Vagina (tissue), 2 donors: ENCODE results near the gene PTBP1. TPM values are rescaled to one million over a fixed set of nuclear protein-coding genes. Genes with fewer than 3 reads are reported as not detected.

Experiments used
- DNase-seq, 2 donors: peaks; one replicate each; pipeline ENCODE4 v3.0.0-alpha.2; 2017; ENCODE audit errors: extremely low spot score in 2 of 2
- H3K27ac ChIP-seq: fragments of 200-600 bp; sonication (generic); one replicate; pipeline ENCODE4 v1.5.1; 2019
- H3K27me3 ChIP-seq: fragments of 200-600 bp; sonication (generic); one replicate; pipeline ENCODE4 v1.5.1; 2019
- H3K36me3 ChIP-seq, 2 donors: fragments of 200-600 bp; sonication (generic); one replicate each; pipeline ENCODE4 v1.5.1; 2017 to 2019
- H3K4me1 ChIP-seq: fragments of 200-600 bp; sonication (generic); one replicate; pipeline ENCODE4 v1.5.1; 2019
- H3K4me3 ChIP-seq, 2 donors: fragments of 200-600 bp; sonication (generic); 1 replicate in 1 of 2; 2 replicates in 1 of 2; pipeline ENCODE4 v1.5.1; 2016 to 2019
- H3K9me3 ChIP-seq: fragments of 200-600 bp; sonication (generic); one replicate; pipeline ENCODE4 v1.5.1; 2019
- POLR2A ChIP-seq, 2 donors: fragments of 450-650 bp; IDR thresholded peaks; one replicate each; pipeline ENCODE4 v1.6.1; 2017; ENCODE audit warnings: antibody characterized with exemption in 2 of 2, mild to moderate bottlenecking in 2 of 2, moderate library complexity in 2 of 2
- POLR2AphosphoS5 ChIP-seq, 2 donors: sonication (generic); formaldehyde crosslinking; IDR thresholded peaks; one replicate each; pipeline ENCODE4 v1.9.0; 2017; ENCODE audit warnings: antibody characterized with exemption in 2 of 2, mild to moderate bottlenecking in 2 of 2, low read depth in 1 of 2; ENCODE audit not compliant: insufficient read depth in 1 of 2
- intact Hi-C: fragments of 100-400 bp; cut with DNase I; formaldehyde crosslinking; loops from one replicate; pipeline ENCODE4 v1.15.1; 2023
- total RNA-seq: library from RNA; depleted of rRNA; stranded (reverse); fragments of >200 nt; gene quantifications from one replicate; pipeline ENCODE4 v1.2.3, GENCODE V29; 2016
- TF ChIP-seq, protein P1 (sequence below), 3 experiments: fragments of 450-650 bp in 2 of 3; fragments of 200-600 bp in 1 of 3; sonication (generic) in 1 of 3; IDR thresholded peaks; one replicate each; pipeline ENCODE4 v1.5.1; 2017 to 2019; ENCODE audit warnings: antibody characterized with exemption in 3 of 3, mild to moderate bottlenecking in 2 of 3, moderate library complexity in 2 of 3

PTBP1 gene
- total RNA-seq, 1 donor from 2014 or later, result 230 TPM

DNA sequence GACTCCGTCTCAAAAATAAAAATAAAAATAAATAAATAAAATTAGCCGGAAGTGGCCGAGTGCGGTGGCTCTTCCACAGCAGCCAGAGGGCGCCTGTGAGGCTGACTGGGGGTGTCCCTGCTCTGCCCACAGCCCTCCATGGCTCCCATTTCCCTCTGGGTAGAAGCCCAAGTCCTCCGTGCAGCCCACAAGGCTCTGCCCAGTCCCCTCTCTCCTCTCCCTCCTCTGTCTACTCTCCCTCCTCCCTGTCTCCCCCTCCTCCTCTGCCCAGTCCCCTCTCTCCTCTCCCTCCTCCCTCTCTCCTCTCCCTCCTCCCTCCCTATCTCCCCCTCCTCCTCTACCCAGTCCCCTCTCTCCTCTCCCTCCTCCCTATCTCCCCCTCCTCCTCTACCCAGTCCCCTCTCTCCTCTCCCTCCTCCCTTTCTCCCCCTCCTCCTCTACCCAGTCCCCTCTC, 25.9 kb upstream of the PTBP1 start:
- H3K4me1 ChIP-seq, result peaks cover 18% of the 10 kb centered on the region
- intact Hi-C loops, result loop anchor here (5.0 to 10.0 kb wide), 2 partner anchors 93 to 151 kb away; no protein-coding TSS in a partner anchor
- no peak for DNase-seq
- H3K27me3 ChIP-seq, result no peaks in the 10 kb centered on the region
- H3K27ac ChIP-seq, result no peak overlapping the region
- no peak for TF ChIP-seq POLR2A (IDR thresholded peaks at IDR 0.05)
- no peak for TF ChIP-seq POLR2AphosphoS5 (IDR thresholded peaks at IDR 0.05; ENCODE audit: insufficient read depth in 1 of 2, low read depth in 1 of 2)
- TF ChIP-seq, protein P1, sequence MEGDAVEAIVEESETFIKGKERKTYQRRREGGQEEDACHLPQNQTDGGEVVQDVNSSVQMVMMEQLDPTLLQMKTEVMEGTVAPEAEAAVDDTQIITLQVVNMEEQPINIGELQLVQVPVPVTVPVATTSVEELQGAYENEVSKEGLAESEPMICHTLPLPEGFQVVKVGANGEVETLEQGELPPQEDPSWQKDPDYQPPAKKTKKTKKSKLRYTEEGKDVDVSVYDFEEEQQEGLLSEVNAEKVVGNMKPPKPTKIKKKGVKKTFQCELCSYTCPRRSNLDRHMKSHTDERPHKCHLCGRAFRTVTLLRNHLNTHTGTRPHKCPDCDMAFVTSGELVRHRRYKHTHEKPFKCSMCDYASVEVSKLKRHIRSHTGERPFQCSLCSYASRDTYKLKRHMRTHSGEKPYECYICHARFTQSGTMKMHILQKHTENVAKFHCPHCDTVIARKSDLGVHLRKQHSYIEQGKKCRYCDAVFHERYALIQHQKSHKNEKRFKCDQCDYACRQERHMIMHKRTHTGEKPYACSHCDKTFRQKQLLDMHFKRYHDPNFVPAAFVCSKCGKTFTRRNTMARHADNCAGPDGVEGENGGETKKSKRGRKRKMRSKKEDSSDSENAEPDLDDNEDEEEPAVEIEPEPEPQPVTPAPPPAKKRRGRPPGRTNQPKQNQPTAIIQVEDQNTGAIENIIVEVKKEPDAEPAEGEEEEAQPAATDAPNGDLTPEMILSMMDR (IDR thresholded peaks at IDR 0.05), result peak in 1 of 3 experiments; percentile 22
- no peak overlapping the region for H3K4me3 ChIP-seq
- no peaks in the 10 kb centered on the region for H3K9me3 ChIP-seq
- no peaks in the 10 kb centered on the region for H3K36me3 ChIP-seq

DNA sequence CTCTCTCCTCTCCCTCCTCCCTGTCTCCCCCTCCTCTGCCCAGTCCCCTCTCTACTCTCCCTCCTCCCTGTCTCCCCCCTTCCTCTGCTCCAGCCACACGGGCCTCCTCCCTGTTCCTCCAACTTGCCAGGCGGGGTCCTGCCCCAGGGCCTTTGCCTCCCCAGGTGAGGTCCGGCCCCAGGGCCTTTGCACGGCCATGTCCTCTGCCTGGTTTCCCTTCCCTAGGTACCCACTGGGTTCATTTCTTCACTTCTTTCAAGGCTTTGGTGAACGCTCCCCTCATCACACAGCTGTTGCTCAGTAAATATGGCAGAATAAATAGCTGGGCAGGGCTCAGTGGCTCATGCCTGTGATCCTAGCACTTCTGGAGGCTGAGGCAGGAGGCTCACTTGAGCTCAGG, 25.2 kb upstream of the PTBP1 start:
- Histone ChIP-seq H3K36me3 (no peaks in the 10 kb centered on the region), H3K4me3 (no peak overlapping the region), H3K9me3 (no peaks in the 10 kb centered on the region), H3K4me1 (peaks cover 18% of the 10 kb centered on the region), H3K27me3 (no peaks in the 10 kb centered on the region), H3K27ac (no peak overlapping the region)
- no peak for TF ChIP-seq POLR2AphosphoS5 (IDR thresholded peaks at IDR 0.05; ENCODE audit: insufficient read depth in 1 of 2, low read depth in 1 of 2)
- no peak for TF ChIP-seq POLR2A (IDR thresholded peaks at IDR 0.05)
- TF ChIP-seq, protein P1 (IDR thresholded peaks at IDR 0.05), result no peak
- no peak for DNase-seq
- intact Hi-C loops, result loop anchor here (5.0 to 10.0 kb wide), 2 partner anchors 93 to 150 kb away; no protein-coding TSS in a partner anchor

DNA sequence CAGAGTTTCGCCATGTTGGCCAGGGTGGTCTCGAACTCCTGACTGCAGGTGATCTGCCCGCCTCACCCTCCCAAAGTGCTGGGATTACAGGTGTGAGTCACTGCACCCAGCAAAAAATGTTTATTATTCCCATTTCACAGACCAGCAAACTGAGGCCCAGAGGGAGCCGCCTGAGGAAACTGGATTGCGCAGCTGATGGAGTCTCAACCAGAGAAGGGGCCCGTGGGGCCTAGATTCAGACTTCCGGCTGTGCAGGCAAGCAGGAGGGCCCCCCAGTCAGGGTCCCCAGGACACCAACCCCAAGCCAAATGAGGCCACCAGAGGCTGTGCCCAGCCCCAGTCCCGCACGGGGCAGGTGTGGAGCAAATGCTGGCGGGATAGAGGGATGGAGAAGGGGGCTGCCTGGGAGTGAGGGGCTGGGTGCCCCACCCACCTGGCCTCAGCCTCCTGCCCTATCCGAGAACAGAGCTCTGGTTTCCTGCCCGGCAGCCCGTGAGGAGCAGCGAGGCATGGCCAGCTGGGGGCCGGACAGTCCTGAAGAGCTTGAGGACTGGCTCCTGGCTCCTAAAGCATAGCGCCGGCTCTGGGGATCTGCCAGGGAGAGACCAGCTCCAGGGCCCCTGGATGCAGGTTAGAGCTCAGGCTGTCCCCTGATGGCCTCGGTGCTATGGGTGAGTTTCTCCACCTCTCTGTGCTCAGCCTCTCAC, 24.4 kb upstream of the PTBP1 start:
- intact Hi-C loops, result loop anchor here (5.0 to 10.0 kb wide), 2 partner anchors 92 to 149 kb away; no protein-coding TSS in a partner anchor
- no peak overlapping the region for H3K4me3 ChIP-seq
- H3K36me3 ChIP-seq, result no peaks in the 10 kb centered on the region
- peaks cover 18% of the 10 kb centered on the region for H3K4me1 ChIP-seq
- TF ChIP-seq POLR2AphosphoS5 (IDR thresholded peaks at IDR 0.05; ENCODE audit: insufficient read depth in 1 of 2, low read depth in 1 of 2) (no peak), POLR2A (IDR thresholded peaks at IDR 0.05) (no peak)
- TF ChIP-seq, protein P1 (IDR thresholded peaks at IDR 0.05), result no peak
- no peak overlapping the region for H3K27ac ChIP-seq
- no peaks in the 10 kb centered on the region for H3K27me3 ChIP-seq
- H3K9me3 ChIP-seq, result no peaks in the 10 kb centered on the region
- DNase-seq, result no peak

DNA sequence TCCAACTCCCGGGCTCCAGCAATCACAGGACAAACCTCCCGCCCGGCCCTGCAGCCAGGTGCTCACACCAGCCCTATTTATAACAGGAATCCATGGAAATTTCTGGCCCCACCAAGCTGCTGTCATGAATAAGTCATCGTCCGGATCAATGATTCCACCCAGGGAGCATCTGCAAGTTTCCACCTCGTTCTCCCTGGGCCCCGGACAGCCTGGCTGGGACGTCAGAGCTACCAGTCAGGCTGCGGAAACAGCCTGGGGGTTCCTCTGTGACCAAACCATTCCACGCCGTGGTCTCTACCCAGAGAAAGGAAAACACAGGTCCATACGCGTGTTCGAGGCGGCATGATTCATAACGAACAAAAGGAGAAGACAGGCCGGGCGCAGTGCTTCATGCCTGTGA, 20.7 kb upstream of the PTBP1 start:
- Histone ChIP-seq H3K4me3 (no peak overlapping the region), H3K9me3 (no peaks in the 10 kb centered on the region), H3K27me3 (no peaks in the 10 kb centered on the region), H3K4me1 (no peaks in the 10 kb centered on the region), H3K27ac (no peak overlapping the region), H3K36me3 (no peaks in the 10 kb centered on the region)
- DNase-seq, result no peak
- TF ChIP-seq, protein P1 (IDR thresholded peaks at IDR 0.05), result no peak
- no peak for TF ChIP-seq POLR2A (IDR thresholded peaks at IDR 0.05)
- no peak for TF ChIP-seq POLR2AphosphoS5 (IDR thresholded peaks at IDR 0.05; ENCODE audit: insufficient read depth in 1 of 2, low read depth in 1 of 2)
- intact Hi-C loops, result loop anchor here (10.0 kb wide), 1 partner anchor 88 kb away; no protein-coding TSS in a partner anchor
